Fibroblast of lung (primary cell): ENCODE data around the gene CYP2W1. TPM values are rescaled to one million over a fixed set of nuclear protein-coding genes. Genes with fewer than 3 reads are reported as not detected.

ENCODE experiments used
- DNase-seq, 2 donors: peaks; one replicate each; pipeline versions ENCODE4 v3.0.0 to v3.0.0-alpha.2; 2010; ENCODE audit warnings: low read depth in 2 of 2
- H2AFZ ChIP-seq: 2 replicates; pipeline ENCODE4 v1.5.1; 2012; ENCODE audit warnings: low read length, control low read depth, inconsistent platforms
- H3K27ac ChIP-seq: 2 replicates; pipeline ENCODE4 v1.5.1; 2011; ENCODE audit warnings: low read length, control low read depth; ENCODE audit not compliant: insufficient read depth
- H3K27me3 ChIP-seq: 2 replicates; pipeline ENCODE4 v1.5.1; 2011; ENCODE audit warnings: mild to moderate bottlenecking, low read length; ENCODE audit not compliant: control insufficient read depth, insufficient read depth
- H3K36me3 ChIP-seq: 2 replicates; pipeline ENCODE4 v1.5.1; 2011; ENCODE audit warnings: low read length; ENCODE audit not compliant: control insufficient read depth, insufficient read depth
- H3K4me1 ChIP-seq: 2 replicates; pipeline ENCODE4 v1.5.1; 2011; ENCODE audit warnings: low read length; ENCODE audit not compliant: control insufficient read depth, insufficient read depth; ENCODE audit errors: extremely low read depth
- H3K4me2 ChIP-seq: 2 replicates; pipeline ENCODE4 v1.5.1; 2011; ENCODE audit warnings: low read length, control low read depth; ENCODE audit not compliant: insufficient read depth; ENCODE audit errors: extremely low read depth
- H3K4me3 ChIP-seq, 4 experiments: fragments of 200-600 bp in 1 of 4; sonication (generic) in 1 of 4; replicated peaks in 1 of 4; 2 replicates each; pipeline ENCODE4 v1.5.1; 2011 to 2016; ENCODE audit warnings: low read length in 4 of 4, low read depth in 3 of 4, mild to moderate bottlenecking in 3 of 4, control low read depth in 2 of 4, inconsistent platforms in 1 of 4, mixed read lengths in 1 of 4; ENCODE audit not compliant: insufficient read depth in 1 of 4; ENCODE audit errors: control extremely low read depth in 1 of 4
- H3K79me2 ChIP-seq: 2 replicates; pipeline ENCODE4 v1.5.1; 2012; ENCODE audit warnings: mild to moderate bottlenecking, low read length, inconsistent platforms; ENCODE audit not compliant: control insufficient read depth, insufficient read depth
- H3K9ac ChIP-seq: 2 replicates; pipeline ENCODE4 v1.5.1; 2011; ENCODE audit warnings: mild to moderate bottlenecking, low read length, control low read depth; ENCODE audit not compliant: insufficient read depth
- H3K9me3 ChIP-seq: 2 replicates; pipeline ENCODE4 v1.5.1; 2012; ENCODE audit warnings: low read depth, low read length; ENCODE audit not compliant: control insufficient read depth, insufficient read depth
- H4K20me1 ChIP-seq: 2 replicates; pipeline ENCODE4 v1.5.1; 2011; ENCODE audit warnings: low read length; ENCODE audit not compliant: control insufficient read depth, insufficient read depth; ENCODE audit errors: extremely low read depth
- CTCF ChIP-seq, 2 donors: IDR thresholded peaks in 1 of 2; conservative IDR thresholded peaks in 1 of 2; 1 replicate in 1 of 2; 2 replicates in 1 of 2; pipeline ENCODE4 v1.5.1; 2011 to 2012; ENCODE audit warnings: low read length in 2 of 2, control low read depth in 1 of 2, inconsistent platforms in 1 of 2, low read depth in 1 of 2, mild to moderate bottlenecking in 1 of 2
- EZH2 ChIP-seq: IDR thresholded peaks from 2 replicates; pipeline ENCODE4 v1.5.1; 2012; ENCODE audit warnings: low read length, control low read depth, mild to moderate bottlenecking; ENCODE audit errors: missing control alignments
- polyA plus RNA-seq, 2 donors: library from polyadenylated mRNA; depleted of rRNA in 1 of 2; stranded (reverse) in 1 of 2; unstranded in 1 of 2; fragments of >200 nt; gene quantifications; 2 replicates each; pipeline ENCODE4 v1.2.1, GENCODE V29; 2011 to 2012; ENCODE audit warnings: missing spikeins in 1 of 2
- total RNA-seq: library from RNA; depleted of rRNA; stranded (reverse); fragments of >200 nt; gene quantifications from 2 replicates; pipeline ENCODE4 v1.2.1, GENCODE V29; 2014

Gene CYP2W1
- total and polyA plus RNA-seq, 2 donors (not counting 1 experiment from before 2014, with no cell fraction given) = not detected

GRCh38 chr7:1004018-1004852, 21.3 kb downstream of the CYP2W1 start:
- no peak overlapping the region for H3K4me2 ChIP-seq
- no peaks in the 10 kb centered on the region for H3K79me2 ChIP-seq
- H3K4me3 ChIP-seq = no peak overlapping the region
- H3K36me3 ChIP-seq = peaks cover 6% of the 10 kb centered on the region
- no peaks in the 10 kb centered on the region for H4K20me1 ChIP-seq
- TF ChIP-seq EZH2 = no peak
- no peak for TF ChIP-seq CTCF (conservative IDR thresholded peaks at IDR 0.05 in 1 of 2, IDR thresholded peaks at IDR 0.05 in 1 of 2; ENCODE audit: low read depth in 1 of 2, low read length in 2 of 2)
- no peaks in the 10 kb centered on the region for H3K9me3 ChIP-seq
- no peak overlapping the region for H3K27ac ChIP-seq
- no peak overlapping the region for H3K9ac ChIP-seq
- H3K4me1 ChIP-seq = no peaks in the 10 kb centered on the region
- no peaks in the 10 kb centered on the region for H3K27me3 ChIP-seq
- no peak overlapping the region for H2AFZ ChIP-seq
- no peak for DNase-seq

DNA sequence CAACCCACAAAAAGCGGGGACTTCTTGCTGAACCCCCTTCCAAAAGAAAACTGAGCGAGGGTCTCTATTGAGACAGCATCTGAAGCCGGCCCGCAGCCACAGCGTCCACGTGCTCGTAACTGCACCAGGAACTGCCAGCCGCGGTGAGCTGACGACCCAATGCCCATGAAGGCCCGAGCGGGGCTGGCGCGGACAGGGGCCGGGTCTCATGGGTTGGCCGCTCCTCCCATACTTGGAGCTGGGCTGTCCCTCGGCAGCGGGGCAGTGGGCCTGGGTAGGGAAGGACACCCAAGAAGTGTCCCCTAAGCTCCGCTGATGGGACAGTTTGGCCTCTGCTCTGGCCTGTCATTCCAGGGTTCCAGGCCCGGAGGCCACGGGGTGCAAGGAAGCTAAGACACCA, 22.3 kb downstream of the CYP2W1 start:
- TF ChIP-seq EZH2 = no peak
- no peak for TF ChIP-seq CTCF (conservative IDR thresholded peaks at IDR 0.05 in 1 of 2, IDR thresholded peaks at IDR 0.05 in 1 of 2; ENCODE audit: low read depth in 1 of 2, low read length in 2 of 2)
- Histone ChIP-seq H3K9ac (no peak overlapping the region), H4K20me1 (no peaks in the 10 kb centered on the region), H3K9me3 (no peaks in the 10 kb centered on the region), H3K4me1 (no peaks in the 10 kb centered on the region), H3K27ac (no peak overlapping the region), H3K4me3 (no peak overlapping the region), H3K79me2 (no peaks in the 10 kb centered on the region), H3K27me3 (no peaks in the 10 kb centered on the region), H2AFZ (no peak overlapping the region), H3K36me3 (peaks cover 5% of the 10 kb centered on the region), H3K4me2 (no peak overlapping the region)
- no peak for DNase-seq

- Histone ChIP-seq H3K4me3 (no peak overlapping the region), H3K4me2 (no peak overlapping the region), H4K20me1 (no peaks in the 10 kb centered on the region), H3K36me3 (peaks cover 5% of the 10 kb centered on the region), H3K79me2 (no peaks in the 10 kb centered on the region), H3K27ac (no peak overlapping the region), H2AFZ (no peak overlapping the region), H3K9me3 (no peaks in the 10 kb centered on the region), H3K9ac (no peak overlapping the region), H3K4me1 (no peaks in the 10 kb centered on the region), H3K27me3 (no peaks in the 10 kb centered on the region)
- DNase-seq = no peak
- TF ChIP-seq EZH2 (no peak), CTCF (conservative IDR thresholded peaks at IDR 0.05 in 1 of 2, IDR thresholded peaks at IDR 0.05 in 1 of 2; ENCODE audit: low read depth in 1 of 2, low read length in 2 of 2) (no peak)
Observed at GRCh38 chr7:1007901-1008300, 24.9 kb downstream of the CYP2W1 start.
